ENCODE results near the gene LDLRAD1.
"Not testable (repeated sequence)": the region's sequence is repeated elsewhere in the genome, so short reads cannot be mapped to it uniquely, and the experiment has no call there.

LDLRAD1 gene

GRCh38 chr1:54016343-54017282, 1.4 kb downstream of the LDLRAD1 start:
- DNase-seq (ENCODE audit: low spot score): peak; percentile 46

GRCh38 chr1:54014009-54014629, 3.9 kb downstream of the LDLRAD1 start:
- DNase-seq (ENCODE audit: low spot score): peak; percentile 30

GRCh38 chr1:54013393-54014008, 4.5 kb downstream of the LDLRAD1 start:
- DNase-seq (ENCODE audit: low spot score): peak; percentile 33

GRCh38 chr1:54012863-54013262, 5.1 kb downstream of the LDLRAD1 start:
- DNase-seq (ENCODE audit: low spot score): peak; percentile 55

DNA sequence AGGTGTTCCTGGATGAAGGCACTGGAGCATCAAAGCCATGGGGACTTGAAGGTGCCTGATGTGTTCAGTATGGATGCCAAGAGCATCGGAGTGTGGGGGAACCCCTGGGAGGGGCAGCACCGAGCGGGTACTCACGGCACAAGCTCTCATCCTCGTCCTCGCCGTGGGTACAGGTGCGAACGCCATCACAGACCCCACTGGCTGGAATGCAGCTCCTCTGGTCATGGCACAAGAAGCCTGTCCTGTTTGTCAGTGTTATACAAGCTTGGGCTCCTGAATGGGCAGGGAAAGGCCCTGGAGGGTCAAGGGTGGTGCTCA, 6.0 kb downstream of the LDLRAD1 start:
- DNase-seq (ENCODE audit: low spot score): peak; percentile 41

GRCh38 chr1:54011316-54012007, 6.5 kb downstream of the LDLRAD1 start:
- peak; percentile 34 for DNase-seq (ENCODE audit: low spot score)

GRCh38 chr1:54010415-54011117, 7.4 kb downstream of the LDLRAD1 start:
- DNase-seq (ENCODE audit: low spot score): no peak

DNA sequence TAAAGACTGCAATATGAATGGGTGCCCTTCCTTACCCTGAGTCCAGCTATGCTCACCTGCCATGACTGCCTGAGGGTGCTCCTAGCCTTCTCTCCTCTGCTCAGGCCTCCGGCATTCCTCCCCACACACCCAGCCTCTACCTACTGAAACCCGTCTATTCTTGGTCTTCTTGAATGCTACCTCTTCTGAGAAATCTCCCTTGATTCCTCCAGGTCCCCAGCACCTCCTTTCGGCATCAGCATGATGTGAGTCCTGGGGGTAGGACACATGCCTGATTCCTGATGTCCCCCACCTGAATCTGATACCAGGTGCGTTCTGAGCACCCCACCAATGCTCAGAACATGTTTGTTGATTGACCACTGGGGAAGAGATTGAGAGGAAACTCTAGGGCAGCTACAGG, 8.6 kb downstream of the LDLRAD1 start:
- no peak for DNase-seq (ENCODE audit: low spot score)

DNA sequence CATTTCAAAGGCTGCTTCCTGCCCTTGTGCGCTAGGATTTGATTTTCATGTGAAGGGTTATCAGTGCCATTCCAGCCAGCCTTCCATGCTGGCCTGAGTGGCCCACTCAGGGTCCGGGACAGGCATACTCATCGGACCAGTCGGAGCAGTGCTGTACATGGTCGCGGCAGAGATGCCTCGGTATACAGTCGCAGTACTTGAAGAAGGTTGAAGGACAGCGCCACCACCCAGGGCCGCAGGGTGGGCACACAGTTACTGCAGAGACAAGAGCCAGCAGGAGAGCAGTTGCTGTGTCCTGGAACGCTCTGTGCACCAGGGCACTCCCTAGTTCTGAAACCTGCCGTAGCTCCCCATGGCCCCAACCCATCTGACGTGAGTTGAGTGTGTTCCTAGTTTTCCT, 9.1 kb downstream of the LDLRAD1 start:
- no peak for DNase-seq (ENCODE audit: low spot score)

DNA sequence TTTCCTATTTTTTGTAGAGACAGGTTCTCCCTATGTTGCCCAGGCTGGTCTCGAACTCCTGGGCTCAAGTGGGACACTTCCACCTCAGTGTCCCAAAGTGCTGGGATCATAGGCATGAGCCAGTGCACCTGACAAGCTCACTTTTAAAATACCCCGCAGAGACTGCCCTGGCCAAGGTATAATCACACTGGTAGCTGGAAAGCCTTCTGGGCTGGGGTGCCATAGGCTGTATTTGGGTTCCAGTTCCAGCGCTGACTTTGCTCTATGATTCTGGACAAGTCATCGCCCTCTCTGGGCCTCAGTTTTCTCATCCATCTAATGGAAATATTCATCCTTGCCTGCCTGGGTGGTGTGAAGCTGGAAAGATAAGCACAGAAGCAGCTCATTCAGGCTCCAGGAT, 10.4 kb downstream of the LDLRAD1 start:
- no peak for DNase-seq (ENCODE audit: low spot score)

DNA sequence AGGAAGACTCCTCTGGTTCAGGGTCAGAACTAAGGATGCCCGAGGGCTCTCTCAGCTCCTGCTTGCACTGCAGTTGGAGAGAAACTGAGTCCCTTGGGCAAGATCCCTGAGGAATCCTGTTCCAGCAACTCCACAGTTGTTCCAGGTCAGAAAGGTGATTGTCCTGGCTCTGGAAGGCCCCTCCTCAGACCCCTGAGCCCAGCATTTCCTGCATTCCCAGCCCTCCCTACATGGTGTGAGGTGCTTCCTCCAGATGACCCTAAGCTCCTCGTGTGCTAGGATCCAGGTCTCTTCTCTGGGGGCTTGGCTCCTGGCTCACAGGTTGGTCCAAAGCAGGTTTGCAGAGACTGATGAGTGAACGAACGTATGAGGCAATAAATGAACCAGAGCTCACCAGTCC, 11.5 kb downstream of the LDLRAD1 start:
- DNase-seq (ENCODE audit: low spot score): no peak

DNA sequence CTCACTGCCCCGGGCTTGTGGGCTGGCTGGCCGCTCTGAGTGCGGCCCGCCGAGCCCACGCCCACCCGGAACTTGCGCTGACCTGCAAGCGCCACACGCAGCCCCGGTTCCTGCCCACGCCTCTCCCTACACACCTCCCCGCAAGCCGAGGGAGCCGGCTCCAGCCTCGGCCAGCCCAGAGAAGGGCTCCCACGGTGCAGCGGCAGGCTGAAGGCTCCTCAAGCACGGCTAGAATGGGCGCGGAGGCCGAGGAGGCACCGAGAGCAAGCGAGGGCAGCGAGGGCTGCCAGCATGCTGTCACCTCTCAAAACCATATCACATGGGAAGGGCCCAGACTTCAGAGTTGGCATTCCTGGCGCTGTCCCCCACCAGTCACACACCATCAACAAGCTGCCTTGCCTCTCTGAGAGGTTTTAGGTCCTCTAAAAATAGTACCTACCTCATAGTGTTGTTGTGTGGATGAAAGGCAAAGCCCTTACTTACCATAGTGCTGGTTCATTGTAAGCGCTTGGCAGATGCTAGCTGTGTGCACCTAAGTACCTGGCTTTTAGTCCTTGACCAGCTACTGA, 13.4 kb downstream of the LDLRAD1 start:
- DNase-seq (ENCODE audit: low spot score): no peak

- not testable (repeated sequence) for DNase-seq (ENCODE audit: low spot score)
These were observed 14.1 kb downstream of the LDLRAD1 start for GRCh38 chr1:54003750-54004480.

DNA sequence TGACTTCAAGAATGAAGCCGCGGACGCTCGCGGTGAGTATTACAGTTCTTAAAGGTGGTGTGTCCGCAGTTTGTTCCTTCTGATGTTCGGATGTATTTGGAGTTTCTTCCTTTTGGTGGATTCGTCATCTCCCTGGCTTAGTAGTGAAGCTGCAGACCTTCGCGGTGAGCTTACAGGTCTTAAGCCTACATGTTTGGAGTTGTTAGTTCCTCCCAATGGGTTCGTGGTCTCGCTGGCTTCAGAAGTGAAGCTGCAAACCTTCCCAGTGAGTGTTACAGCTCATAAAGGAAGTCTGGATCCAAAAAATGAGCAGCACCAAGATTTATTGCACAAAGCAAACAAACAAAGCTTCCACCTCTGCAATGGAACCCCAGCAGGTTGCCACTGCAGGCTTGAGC, 14.7 kb downstream of the LDLRAD1 start:
- DNase-seq (ENCODE audit: low spot score): no peak

GRCh38 chr1:54002544-54003248, 15.3 kb downstream of the LDLRAD1 start:
- no peak for DNase-seq (ENCODE audit: low spot score)

DNA sequence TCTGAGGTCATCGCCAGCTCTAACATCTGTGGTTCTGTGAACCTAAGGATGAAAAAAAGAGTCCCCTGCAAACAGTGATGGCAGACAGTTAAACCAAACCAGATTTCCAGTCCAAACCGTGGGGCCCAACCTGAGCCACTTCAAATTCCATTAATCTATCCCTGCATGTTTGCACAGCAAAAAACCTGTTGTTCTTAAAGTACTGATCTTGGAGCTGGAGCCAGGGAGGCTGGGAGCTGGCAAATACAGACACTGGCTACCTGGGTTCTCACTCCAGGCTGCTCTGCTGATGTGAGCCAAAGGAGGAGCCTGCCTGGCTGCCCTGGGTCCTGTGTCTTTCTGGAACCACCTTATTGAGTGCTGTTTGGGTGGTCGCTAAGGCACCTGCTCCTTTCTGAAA, 16.4 kb downstream of the LDLRAD1 start:
- DNase-seq (ENCODE audit: low spot score): no peak

GRCh38 chr1:53999920-54000319, 18.1 kb downstream of the LDLRAD1 start:
- no peak for DNase-seq (ENCODE audit: low spot score)

GRCh38 chr1:53998223-53998622, 19.8 kb downstream of the LDLRAD1 start:
- DNase-seq (ENCODE audit: low spot score): no peak

DNA sequence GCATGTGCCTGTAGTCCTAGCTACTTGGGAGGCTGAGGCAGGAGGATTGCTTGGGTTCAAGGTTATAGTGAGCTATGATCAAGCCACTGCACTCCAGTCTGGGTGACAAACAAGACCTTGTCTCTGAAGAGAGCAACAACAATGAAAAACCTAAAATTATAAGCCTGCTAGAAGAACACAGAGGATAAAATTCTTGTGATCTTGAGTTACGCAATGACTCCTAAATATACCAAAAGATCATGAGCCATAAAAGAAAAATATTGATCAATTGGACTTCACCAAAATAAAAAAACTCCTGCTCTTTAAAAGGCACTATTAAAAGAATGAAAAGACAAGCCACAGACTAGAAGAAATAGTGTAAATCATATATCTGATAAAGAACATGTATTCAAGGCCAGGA, 22.3 kb downstream of the LDLRAD1 start:
- no peak for DNase-seq (ENCODE audit: low spot score)

- DNase-seq (ENCODE audit: low spot score): not testable (repeated sequence)
These were observed 23.5 kb downstream of the LDLRAD1 start for GRCh38 chr1:53994516-53994915.
